SK-N-SH treated with all-trans-retinoic acid at 6 μM for 48 hours (cell line): Measurements from ENCODE around the gene MRPL36.
"Not testable (repeated sequence)": the region's sequence is repeated elsewhere in the genome, so short reads cannot be mapped to it uniquely, and the experiment has no call there.

ENCODE experiments used
- ARNTL ChIP-seq: fragments of 450-650 bp; formaldehyde crosslinking; IDR thresholded peaks from 2 replicates; pipeline ENCODE4 v1.5.0; 2020; ENCODE audit warnings: low read depth, mild to moderate bottlenecking, moderate library complexity, borderline replicate concordance
- BACH2 ChIP-seq: fragments of 250-450 bp; sonication (Bioruptor Pico); IDR thresholded peaks from 2 replicates; pipeline ENCODE4 v1.9.0; 2021; ENCODE audit warnings: mild to moderate bottlenecking, borderline replicate concordance
- CSDC2 ChIP-seq: fragments of 250-450 bp; sonication (Bioruptor Pico); IDR thresholded peaks from 2 replicates; pipeline ENCODE4 v1.5.0; 2020; ENCODE audit warnings: mild to moderate bottlenecking, moderate library complexity
- PPARA ChIP-seq: fragments of 250-450 bp; sonication (Bioruptor Pico); IDR thresholded peaks from 2 replicates; pipeline ENCODE4 v1.5.0; 2020; ENCODE audit warnings: mild to moderate bottlenecking, borderline replicate concordance
- RARB ChIP-seq: fragments of 250-450 bp; sonication (Bioruptor Pico); IDR thresholded peaks from 2 replicates; pipeline ENCODE4 v1.8.0; 2021; ENCODE audit warnings: mild to moderate bottlenecking, moderate library complexity
- ZFP30 ChIP-seq: fragments of 450-650 bp; formaldehyde crosslinking; IDR thresholded peaks from 2 replicates; pipeline ENCODE4 v1.5.0; 2022; ENCODE audit warnings: mild to moderate bottlenecking, moderate library complexity
- ZNF565 ChIP-seq: fragments of 450-650 bp; formaldehyde crosslinking; conservative IDR thresholded peaks from 2 replicates; pipeline ENCODE4 v1.5.0; 2020; ENCODE audit warnings: low read depth, mild to moderate bottlenecking, moderate library complexity
- TF ChIP-seq, protein P1 (sequence below): fragments of 250-450 bp; sonication (Bioruptor Pico); IDR thresholded peaks from 2 replicates; pipeline ENCODE4 v1.5.1; 2021; ENCODE audit warnings: mild to moderate bottlenecking, moderate library complexity
- TF ChIP-seq, protein P2 (sequence below): fragments of 250-450 bp; sonication (Bioruptor Pico); IDR thresholded peaks from 2 replicates; pipeline ENCODE4 v1.5.1; 2020; ENCODE audit warnings: low read depth, mild to moderate bottlenecking, moderate library complexity
- TF ChIP-seq, protein P3 (sequence below): fragments of 250-450 bp; sonication (Bioruptor Pico); IDR thresholded peaks from 2 replicates; pipeline ENCODE4 v1.8.0; 2020; ENCODE audit warnings: mild to moderate bottlenecking, moderate library complexity, borderline replicate concordance

DNA sequence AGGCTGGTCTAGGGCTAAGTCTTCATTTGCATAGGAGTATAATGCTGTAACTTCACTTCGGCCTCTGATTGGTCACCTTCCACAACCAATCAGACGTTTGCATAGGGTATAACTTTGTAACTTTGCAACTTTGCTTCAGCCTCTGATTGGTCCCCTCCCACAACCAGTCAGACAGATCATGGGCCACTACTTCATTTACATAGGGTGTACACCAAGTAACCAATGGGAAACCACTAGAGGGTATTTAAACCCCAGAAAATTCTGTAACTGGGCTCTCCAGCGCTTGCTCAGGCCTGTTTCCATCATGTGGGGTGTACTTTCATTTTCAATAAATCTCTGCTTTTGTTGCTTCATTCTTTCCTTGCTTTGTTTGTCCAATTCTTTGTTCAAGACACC, 10.2 kb downstream of the MRPL36 start:
- TF ChIP-seq, protein P1, sequence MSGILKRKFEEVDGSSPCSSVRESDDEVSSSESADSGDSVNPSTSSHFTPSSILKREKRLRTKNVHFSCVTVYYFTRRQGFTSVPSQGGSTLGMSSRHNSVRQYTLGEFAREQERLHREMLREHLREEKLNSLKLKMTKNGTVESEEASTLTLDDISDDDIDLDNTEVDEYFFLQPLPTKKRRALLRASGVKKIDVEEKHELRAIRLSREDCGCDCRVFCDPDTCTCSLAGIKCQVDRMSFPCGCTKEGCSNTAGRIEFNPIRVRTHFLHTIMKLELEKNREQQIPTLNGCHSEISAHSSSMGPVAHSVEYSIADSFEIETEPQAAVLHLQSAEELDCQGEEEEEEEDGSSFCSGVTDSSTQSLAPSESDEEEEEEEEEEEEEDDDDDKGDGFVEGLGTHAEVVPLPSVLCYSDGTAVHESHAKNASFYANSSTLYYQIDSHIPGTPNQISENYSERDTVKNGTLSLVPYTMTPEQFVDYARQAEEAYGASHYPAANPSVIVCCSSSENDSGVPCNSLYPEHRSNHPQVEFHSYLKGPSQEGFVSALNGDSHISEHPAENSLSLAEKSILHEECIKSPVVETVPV = not testable (repeated sequence)
- TF ChIP-seq ARNTL (CRISPR knock-in tag); RARB (CRISPR knock-in tag); ZFP30; CSDC2 (CRISPR knock-in tag); PPARA (CRISPR knock-in tag); ZNF565; BACH2 (CRISPR knock-in tag): not testable (repeated sequence)
- TF ChIP-seq, protein P2, sequence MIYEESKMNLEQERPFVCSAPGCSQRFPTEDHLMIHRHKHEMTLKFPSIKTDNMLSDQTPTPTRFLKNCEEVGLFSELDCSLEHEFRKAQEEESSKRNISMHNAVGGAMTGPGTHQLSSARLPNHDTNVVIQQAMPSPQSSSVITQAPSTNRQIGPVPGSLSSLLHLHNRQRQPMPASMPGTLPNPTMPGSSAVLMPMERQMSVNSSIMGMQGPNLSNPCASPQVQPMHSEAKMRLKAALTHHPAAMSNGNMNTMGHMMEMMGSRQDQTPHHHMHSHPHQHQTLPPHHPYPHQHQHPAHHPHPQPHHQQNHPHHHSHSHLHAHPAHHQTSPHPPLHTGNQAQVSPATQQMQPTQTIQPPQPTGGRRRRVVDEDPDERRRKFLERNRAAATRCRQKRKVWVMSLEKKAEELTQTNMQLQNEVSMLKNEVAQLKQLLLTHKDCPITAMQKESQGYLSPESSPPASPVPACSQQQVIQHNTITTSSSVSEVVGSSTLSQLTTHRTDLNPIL (CRISPR knock-in tag) = not testable (repeated sequence)
- TF ChIP-seq, protein P3, sequence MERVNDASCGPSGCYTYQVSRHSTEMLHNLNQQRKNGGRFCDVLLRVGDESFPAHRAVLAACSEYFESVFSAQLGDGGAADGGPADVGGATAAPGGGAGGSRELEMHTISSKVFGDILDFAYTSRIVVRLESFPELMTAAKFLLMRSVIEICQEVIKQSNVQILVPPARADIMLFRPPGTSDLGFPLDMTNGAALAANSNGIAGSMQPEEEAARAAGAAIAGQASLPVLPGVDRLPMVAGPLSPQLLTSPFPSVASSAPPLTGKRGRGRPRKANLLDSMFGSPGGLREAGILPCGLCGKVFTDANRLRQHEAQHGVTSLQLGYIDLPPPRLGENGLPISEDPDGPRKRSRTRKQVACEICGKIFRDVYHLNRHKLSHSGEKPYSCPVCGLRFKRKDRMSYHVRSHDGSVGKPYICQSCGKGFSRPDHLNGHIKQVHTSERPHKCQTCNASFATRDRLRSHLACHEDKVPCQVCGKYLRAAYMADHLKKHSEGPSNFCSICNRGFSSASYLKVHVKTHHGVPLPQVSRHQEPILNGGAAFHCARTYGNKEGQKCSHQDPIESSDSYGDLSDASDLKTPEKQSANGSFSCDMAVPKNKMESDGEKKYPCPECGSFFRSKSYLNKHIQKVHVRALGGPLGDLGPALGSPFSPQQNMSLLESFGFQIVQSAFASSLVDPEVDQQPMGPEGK = not testable (repeated sequence)
